HepG2 (cell line): ENCODE results near the gene NOXO1. TPM values are rescaled to one million over a fixed set of nuclear protein-coding genes. Genes with fewer than 3 reads are reported as not detected.
A peak's percentile ranks its signal among the peaks of the same experiment; 100 is the strongest.

Experiments
- AGO1 ChIP-seq: fragments of 200-400 bp; formaldehyde crosslinking; IDR thresholded peaks from 2 replicates; pipeline ENCODE4 v1.6.1; 2017; ENCODE audit warnings: mild to moderate bottlenecking, low read depth, low read length, moderate library complexity; ENCODE audit not compliant: poor library complexity, severe bottlenecking
- DNMT1 ChIP-seq: sonication (generic); formaldehyde crosslinking; IDR thresholded peaks from 2 replicates; pipeline ENCODE4 v1.5.1; 2020; ENCODE audit warnings: mild to moderate bottlenecking, missing genetic modification reagents
- FOXC1 ChIP-seq: sonication (generic); formaldehyde crosslinking; IDR thresholded peaks from 2 replicates; pipeline ENCODE4 v1.8.0; 2022; ENCODE audit warnings: mild to moderate bottlenecking, missing genetic modification reagents, borderline replicate concordance
- KLF9 ChIP-seq: IDR thresholded peaks from 2 replicates; pipeline ENCODE4 v1.6.1; 2016; ENCODE audit warnings: low read depth
- ONECUT2 ChIP-seq: sonication (generic); formaldehyde crosslinking; IDR thresholded peaks from 2 replicates; pipeline ENCODE4 v1.4.0; 2020; ENCODE audit warnings: missing genetic modification reagents
- RNF2 ChIP-seq: fragments of 450-650 bp; conservative IDR thresholded peaks from 2 replicates; pipeline ENCODE4 v1.6.1; 2016; ENCODE audit warnings: low read depth
- SIX4 ChIP-seq: sonication (generic); formaldehyde crosslinking; IDR thresholded peaks from 2 replicates; pipeline ENCODE4 v1.4.0; 2020; ENCODE audit warnings: missing genetic modification reagents
- SMC3 ChIP-seq: IDR thresholded peaks from 2 replicates; pipeline ENCODE4 v1.6.1; 2011; ENCODE audit warnings: low read length, improper control_type of control experiment
- TBX3 ChIP-seq: fragments of 450-650 bp; IDR thresholded peaks from 2 replicates; pipeline ENCODE4 v1.6.1; 2017; ENCODE audit warnings: antibody characterized with exemption, mild to moderate bottlenecking, inconsistent platforms, borderline replicate concordance
- ZNF337 ChIP-seq: sonication (generic); formaldehyde crosslinking; IDR thresholded peaks from 2 replicates; pipeline ENCODE4 v1.5.1; 2020; ENCODE audit warnings: missing genetic modification reagents, low read depth, mild to moderate bottlenecking, borderline replicate concordance
- ZNF350 ChIP-seq: sonication (generic); formaldehyde crosslinking; IDR thresholded peaks from 2 replicates; pipeline ENCODE4 v1.4.0; 2020; ENCODE audit warnings: mild to moderate bottlenecking, low read depth, missing genetic modification reagents, borderline replicate concordance
- ZNF678 ChIP-seq: sonication (generic); formaldehyde crosslinking; IDR thresholded peaks from 2 replicates; pipeline ENCODE4 v1.4.0; 2020; ENCODE audit warnings: mild to moderate bottlenecking, missing genetic modification reagents
- ZNF737 ChIP-seq: sonication (generic); formaldehyde crosslinking; IDR thresholded peaks from 2 replicates; pipeline ENCODE4 v1.5.0; 2020; ENCODE audit warnings: missing genetic modification reagents, mild to moderate bottlenecking, borderline replicate concordance
- ZNF780A ChIP-seq: sonication (generic); formaldehyde crosslinking; IDR thresholded peaks from 2 replicates; pipeline ENCODE4 v1.8.0; 2022; ENCODE audit warnings: mild to moderate bottlenecking, missing genetic modification reagents, moderate library complexity
- polyA plus RNA-seq, 8 experiments: library from polyadenylated mRNA; depleted of rRNA in 3 of 8; stranded (reverse) in 7 of 8; unstranded in 1 of 8; fragments of >200 nt; fragmentation: Illumina TruSeq in 4 of 8; extraction: Trizol in 4 of 8; gene quantifications; 2 replicates each; pipeline versions ENCODE4 v1.2.1 to v1.2.3, GENCODE V29; 2011 to 2016; ENCODE audit warnings: low read depth in 4 of 8, missing spikeins in 1 of 8, mixed read lengths in 1 of 8; ENCODE audit not compliant: insufficient read depth in 1 of 8
- total RNA-seq, 5 experiments: library from RNA; depleted of rRNA; stranded (reverse); fragments of >200 nt; fragmentation: Illumina TruSeq; extraction: Trizol; gene quantifications; 2 replicates each; pipeline ENCODE4 v1.2.3, GENCODE V29; 2016; ENCODE audit warnings: low read depth in 1 of 5
- TF ChIP-seq, protein P1 (sequence below): sonication (generic); formaldehyde crosslinking; IDR thresholded peaks from 2 replicates; pipeline ENCODE4 v1.4.0; 2020; ENCODE audit warnings: missing genetic modification reagents
- TF ChIP-seq, protein P2 (sequence below): sonication (generic); formaldehyde crosslinking; IDR thresholded peaks from 2 replicates; pipeline ENCODE4 v1.5.0; 2020; ENCODE audit warnings: mild to moderate bottlenecking, missing genetic modification reagents

NOXO1 gene
- total and polyA plus RNA-seq, 2 of the 13 experiments (the other 11 are each of a cell fraction or from before 2014, with no cell fraction given): 0.69 to 1.4 TPM

DNA sequence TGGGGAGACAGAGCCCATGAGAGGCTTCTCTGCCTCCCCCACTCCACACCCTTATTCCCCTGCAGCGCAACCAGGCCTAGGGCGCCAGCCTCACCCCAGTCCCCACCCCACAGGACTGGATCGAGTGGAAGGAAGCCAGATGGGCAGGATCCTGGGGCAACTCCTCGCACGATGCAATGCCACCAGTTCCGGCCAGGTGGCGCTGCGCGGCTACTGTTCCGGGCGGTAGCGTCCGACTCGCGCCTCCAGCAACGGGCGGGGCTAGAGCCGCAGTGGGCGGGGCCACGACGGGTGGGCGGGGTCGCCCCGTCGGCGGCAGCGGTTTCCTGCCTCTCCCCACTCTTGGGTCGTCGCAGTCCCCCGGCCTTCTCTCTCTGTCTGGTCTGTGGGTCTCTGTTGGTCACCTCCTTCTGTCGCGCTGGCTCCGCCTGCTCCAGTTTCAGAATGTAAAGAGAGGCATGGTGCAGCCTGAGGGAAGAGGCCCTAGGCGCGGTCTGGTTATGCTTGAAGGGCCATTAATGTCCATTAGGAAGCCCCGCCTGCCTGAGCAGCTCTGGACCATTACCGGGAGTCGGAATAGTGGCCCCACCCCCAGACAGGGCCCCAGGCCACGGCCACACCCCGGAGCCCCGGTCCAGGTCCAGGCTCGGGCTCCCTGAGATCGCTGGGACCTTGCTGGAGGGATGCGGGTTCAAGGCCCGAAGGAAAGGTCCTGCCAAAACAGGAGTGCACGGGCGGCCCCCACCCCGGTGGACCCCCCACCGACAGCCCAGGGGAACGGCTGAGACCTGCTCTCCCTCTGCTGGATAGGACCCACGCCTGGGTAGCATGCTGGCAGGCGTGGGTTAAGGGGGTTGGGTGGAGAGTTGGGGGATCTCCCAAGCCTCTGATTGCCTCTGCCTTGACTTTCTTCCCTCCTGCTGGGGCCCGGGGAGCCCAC lies 42.1 kb upstream of the NOXO1 start (continued):
- TF ChIP-seq RNF2 (no peak), SMC3 (peak; percentile 69; the same call in 1 of the 2 replicates), DNMT1 (CRISPR knock-in tag) (no peak), AGO1 (peak; percentile 16), SIX4 (CRISPR knock-in tag) (no peak), ZNF737 (CRISPR knock-in tag) (no peak), KLF9 (CRISPR knock-in tag) (no peak), ZNF780A (no peak), ONECUT2 (CRISPR knock-in tag) (no peak), FOXC1 (CRISPR knock-in tag) (peak; percentile 81; the same call in 1 of the 2 replicates), ZNF337 (CRISPR knock-in tag) (no peak), TBX3 (no peak), ZNF678 (CRISPR knock-in tag) (no peak), ZNF350 (CRISPR knock-in tag) (peak; percentile 81; the same call in 1 of the 2 replicates)
- TF ChIP-seq, protein P1, sequence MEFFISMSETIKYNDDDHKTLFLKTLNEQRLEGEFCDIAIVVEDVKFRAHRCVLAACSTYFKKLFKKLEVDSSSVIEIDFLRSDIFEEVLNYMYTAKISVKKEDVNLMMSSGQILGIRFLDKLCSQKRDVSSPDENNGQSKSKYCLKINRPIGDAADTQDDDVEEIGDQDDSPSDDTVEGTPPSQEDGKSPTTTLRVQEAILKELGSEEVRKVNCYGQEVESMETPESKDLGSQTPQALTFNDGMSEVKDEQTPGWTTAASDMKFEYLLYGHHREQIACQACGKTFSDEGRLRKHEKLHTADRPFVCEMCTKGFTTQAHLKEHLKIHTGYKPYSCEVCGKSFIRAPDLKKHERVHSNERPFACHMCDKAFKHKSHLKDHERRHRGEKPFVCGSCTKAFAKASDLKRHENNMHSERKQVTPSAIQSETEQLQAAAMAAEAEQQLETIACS (CRISPR knock-in tag): no peak
- TF ChIP-seq, protein P2, sequence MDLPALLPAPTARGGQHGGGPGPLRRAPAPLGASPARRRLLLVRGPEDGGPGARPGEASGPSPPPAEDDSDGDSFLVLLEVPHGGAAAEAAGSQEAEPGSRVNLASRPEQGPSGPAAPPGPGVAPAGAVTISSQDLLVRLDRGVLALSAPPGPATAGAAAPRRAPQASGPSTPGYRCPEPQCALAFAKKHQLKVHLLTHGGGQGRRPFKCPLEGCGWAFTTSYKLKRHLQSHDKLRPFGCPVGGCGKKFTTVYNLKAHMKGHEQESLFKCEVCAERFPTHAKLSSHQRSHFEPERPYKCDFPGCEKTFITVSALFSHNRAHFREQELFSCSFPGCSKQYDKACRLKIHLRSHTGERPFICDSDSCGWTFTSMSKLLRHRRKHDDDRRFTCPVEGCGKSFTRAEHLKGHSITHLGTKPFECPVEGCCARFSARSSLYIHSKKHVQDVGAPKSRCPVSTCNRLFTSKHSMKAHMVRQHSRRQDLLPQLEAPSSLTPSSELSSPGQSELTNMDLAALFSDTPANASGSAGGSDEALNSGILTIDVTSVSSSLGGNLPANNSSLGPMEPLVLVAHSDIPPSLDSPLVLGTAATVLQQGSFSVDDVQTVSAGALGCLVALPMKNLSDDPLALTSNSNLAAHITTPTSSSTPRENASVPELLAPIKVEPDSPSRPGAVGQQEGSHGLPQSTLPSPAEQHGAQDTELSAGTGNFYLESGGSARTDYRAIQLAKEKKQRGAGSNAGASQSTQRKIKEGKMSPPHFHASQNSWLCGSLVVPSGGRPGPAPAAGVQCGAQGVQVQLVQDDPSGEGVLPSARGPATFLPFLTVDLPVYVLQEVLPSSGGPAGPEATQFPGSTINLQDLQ (CRISPR knock-in tag): no peak
